Panc1 (cell line): ENCODE results near the gene CIAO2B. TPM values are rescaled to one million over a fixed set of nuclear protein-coding genes. Genes with fewer than 3 reads are reported as not detected.

ENCODE experiments used
- ATAC-seq: fragments of 200-7000 bp; cut with Tn5 transposase; 2 replicates; pipeline ENCODE4 v1.9.1; 2020; ENCODE audit warnings: mild to moderate bottlenecking, moderate library complexity
- BruUV-seq: library from RNA; stranded (reverse); fragments of 400-500 nt; replicated peaks from 2 replicates; lab custom pipeline; 2021; lab: Mats Ljungman, UMichigan
- CTCF ChIA-PET: fragments of 300-600 bp; sonication (Branson Sonifier 250); formaldehyde crosslinking; loops from one replicate; lab custom pipeline; 2022; ENCODE audit warnings: antibody characterized with exemption; lab: Charles Lee
- POLR2A ChIA-PET: fragments of 300-600 bp; sonication (Branson Sonifier 250); formaldehyde crosslinking; loops from one replicate; lab custom pipeline; 2022; ENCODE audit warnings: antibody characterized with exemption; lab: Charles Lee
- DNase-seq: peaks from one replicate; pipeline ENCODE4 v3.0.0-alpha.2; 2010; ENCODE audit warnings: low read depth, low spot score
- H3K27ac ChIP-seq: 2 replicates; pipeline ENCODE4 v1.5.1; 2011; ENCODE audit warnings: mild to moderate bottlenecking, low read length, inconsistent platforms
- H3K27me3 ChIP-seq: fragments of 200-500 bp; sonication (Bioruptor generic); 2 replicates; pipeline ENCODE4 v1.6.0; 2014; ENCODE audit warnings: low read length, inconsistent platforms; ENCODE audit not compliant: control insufficient read depth, insufficient read depth
- H3K36me3 ChIP-seq: fragments of 200-500 bp; sonication (Bioruptor generic); 2 replicates; pipeline ENCODE4 v1.5.1; 2014; ENCODE audit warnings: inconsistent platforms, mild to moderate bottlenecking, low read length, moderate library complexity; ENCODE audit not compliant: control insufficient read depth, insufficient read depth
- H3K4me1 ChIP-seq: 2 replicates; pipeline ENCODE4 v1.5.1; 2011; ENCODE audit warnings: inconsistent platforms, mild to moderate bottlenecking, low read length, moderate library complexity; ENCODE audit not compliant: control insufficient read depth, insufficient read depth
- H3K4me3 ChIP-seq, 2 experiments: 2 replicates each; pipeline ENCODE4 v1.5.1; 2011 to 2012; ENCODE audit warnings: low read depth in 2 of 2, low read length in 2 of 2, mild to moderate bottlenecking in 2 of 2, inconsistent platforms in 1 of 2, moderate library complexity in 1 of 2
- H3K9me3 ChIP-seq: fragments of 200-500 bp; sonication (Bioruptor generic); 2 replicates; pipeline ENCODE4 v1.5.1; 2014; ENCODE audit warnings: low read depth, mild to moderate bottlenecking, inconsistent platforms, low read length, moderate library complexity; ENCODE audit not compliant: control insufficient read depth, insufficient read depth
- CTCF ChIP-seq: fragments of 450-650 bp; IDR thresholded peaks from 2 replicates; pipeline ENCODE4 v1.5.1; 2017; ENCODE audit warnings: mild to moderate bottlenecking
- POLR2AphosphoS5 ChIP-seq: IDR thresholded peaks from 2 replicates; pipeline ENCODE4 v1.6.1; 2012; ENCODE audit warnings: mild to moderate bottlenecking, low read depth, low read length, moderate library complexity
- SIN3A ChIP-seq: IDR thresholded peaks from 2 replicates; pipeline ENCODE4 v1.6.1; 2012; ENCODE audit warnings: low read depth, mild to moderate bottlenecking, low read length, moderate library complexity, borderline replicate concordance; ENCODE audit not compliant: insufficient read depth
- TCF7L2 ChIP-seq: IDR thresholded peaks from 2 replicates; pipeline ENCODE4 v1.6.1; 2011; ENCODE audit warnings: mild to moderate bottlenecking, low read depth, low read length, inconsistent platforms
- in situ Hi-C: cut with HindIII; loops from 2 replicates; pipeline ENCODE4 v1.10.0; 2016; ENCODE audit warnings: low sequenced_read_pairs, low pct_unique_long_range_greater_than_20kb
- intact Hi-C: fragments of 100-400 bp; cut with micrococcal nuclease; formaldehyde crosslinking; loops from one replicate; pipeline ENCODE4 v1.10.0; 2022; ENCODE audit not compliant: unreplicated experiment
- total RNA-seq: library from RNA; stranded (reverse); gene quantifications from one replicate; pipeline ENCODE4 v1.2.1, GENCODE V29; 2021; ENCODE audit not compliant: unreplicated experiment
- TF ChIP-seq, protein P1 (sequence below), 2 experiments: IDR thresholded peaks; 2 replicates each; pipeline ENCODE4 v1.6.1; 2011 to 2012; ENCODE audit warnings: low read depth in 2 of 2, control low read depth in 1 of 2, low read length in 1 of 2, mild to moderate bottlenecking in 1 of 2, moderate library complexity in 1 of 2; ENCODE audit not compliant: insufficient read depth in 1 of 2

The CIAO2B gene
- total RNA-seq, 1 experiment from 2014 or later = 96.6 TPM

DNA sequence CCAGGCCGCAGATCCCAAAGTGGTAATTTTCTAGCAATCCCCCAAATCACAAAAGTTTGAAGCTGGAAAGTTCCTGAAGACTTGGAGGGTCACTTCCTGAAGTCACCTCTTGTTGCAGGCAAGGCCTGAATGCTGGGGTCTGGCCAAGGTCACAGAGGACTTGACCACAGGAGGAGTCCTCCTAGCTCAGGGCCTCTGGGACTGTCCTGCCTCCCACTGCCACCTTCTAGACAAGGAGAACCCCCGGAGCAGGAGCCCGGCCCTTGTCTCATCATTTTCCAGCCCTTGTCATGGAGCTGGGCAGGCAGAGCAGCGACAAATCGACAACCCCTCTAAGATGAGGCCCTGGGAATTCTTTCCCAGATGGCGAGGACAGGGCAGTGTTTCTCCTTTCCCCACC, 15.8 kb downstream of the CIAO2B start:
- CTCF ChIA-PET = no interaction called here
- in situ Hi-C loops = no loop called here

GRCh38 chr16:66917741-66918140, 16.5 kb downstream of the CIAO2B start:
- Histone ChIP-seq H3K4me3 (no peak overlapping the region), H3K9me3 (no peaks in the 10 kb centered on the region), H3K4me1 (no peaks in the 10 kb centered on the region), H3K27ac (no peak overlapping the region), H3K27me3 (no peaks in the 10 kb centered on the region), H3K36me3 (no peaks in the 10 kb centered on the region)
- BruUV-seq = no TSS peak
- intact Hi-C loops (no loop called here), in situ Hi-C loops (no loop called here)
- TF ChIP-seq TCF7L2 = no peak
- TF ChIP-seq CTCF = no peak
- TF ChIP-seq POLR2AphosphoS5 = no peak
- TF ChIP-seq, protein P1, sequence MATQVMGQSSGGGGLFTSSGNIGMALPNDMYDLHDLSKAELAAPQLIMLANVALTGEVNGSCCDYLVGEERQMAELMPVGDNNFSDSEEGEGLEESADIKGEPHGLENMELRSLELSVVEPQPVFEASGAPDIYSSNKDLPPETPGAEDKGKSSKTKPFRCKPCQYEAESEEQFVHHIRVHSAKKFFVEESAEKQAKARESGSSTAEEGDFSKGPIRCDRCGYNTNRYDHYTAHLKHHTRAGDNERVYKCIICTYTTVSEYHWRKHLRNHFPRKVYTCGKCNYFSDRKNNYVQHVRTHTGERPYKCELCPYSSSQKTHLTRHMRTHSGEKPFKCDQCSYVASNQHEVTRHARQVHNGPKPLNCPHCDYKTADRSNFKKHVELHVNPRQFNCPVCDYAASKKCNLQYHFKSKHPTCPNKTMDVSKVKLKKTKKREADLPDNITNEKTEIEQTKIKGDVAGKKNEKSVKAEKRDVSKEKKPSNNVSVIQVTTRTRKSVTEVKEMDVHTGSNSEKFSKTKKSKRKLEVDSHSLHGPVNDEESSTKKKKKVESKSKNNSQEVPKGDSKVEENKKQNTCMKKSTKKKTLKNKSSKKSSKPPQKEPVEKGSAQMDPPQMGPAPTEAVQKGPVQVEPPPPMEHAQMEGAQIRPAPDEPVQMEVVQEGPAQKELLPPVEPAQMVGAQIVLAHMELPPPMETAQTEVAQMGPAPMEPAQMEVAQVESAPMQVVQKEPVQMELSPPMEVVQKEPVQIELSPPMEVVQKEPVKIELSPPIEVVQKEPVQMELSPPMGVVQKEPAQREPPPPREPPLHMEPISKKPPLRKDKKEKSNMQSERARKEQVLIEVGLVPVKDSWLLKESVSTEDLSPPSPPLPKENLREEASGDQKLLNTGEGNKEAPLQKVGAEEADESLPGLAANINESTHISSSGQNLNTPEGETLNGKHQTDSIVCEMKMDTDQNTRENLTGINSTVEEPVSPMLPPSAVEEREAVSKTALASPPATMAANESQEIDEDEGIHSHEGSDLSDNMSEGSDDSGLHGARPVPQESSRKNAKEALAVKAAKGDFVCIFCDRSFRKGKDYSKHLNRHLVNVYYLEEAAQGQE (IDR thresholded peaks at IDR 0.05; ENCODE audit: insufficient read depth in 1 of 2, low read depth in 2 of 2, low read length in 1 of 2) = no peak
- TF ChIP-seq SIN3A = no peak
- ChIA-PET POLR2A (no interaction called here), CTCF (no interaction called here)
- DNase-seq = no peak
- ATAC-seq = no peak

More for the DNA sequence above, 15.8 kb downstream of the CIAO2B start:
- no peaks in the 10 kb centered on the region for H3K36me3 ChIP-seq
- H3K4me1 ChIP-seq = no peaks in the 10 kb centered on the region
- ATAC-seq (no peak), DNase-seq (no peak)
- POLR2A ChIA-PET = no interaction called here
- intact Hi-C loops = no loop called here
- TF ChIP-seq TCF7L2 (no peak), SIN3A (no peak), POLR2AphosphoS5 (no peak), CTCF (no peak)
- TF ChIP-seq, protein P1 (IDR thresholded peaks at IDR 0.05; ENCODE audit: insufficient read depth in 1 of 2, low read depth in 2 of 2, low read length in 1 of 2) = no peak
- BruUV-seq = no TSS peak
- H3K27ac ChIP-seq = no peak overlapping the region
- H3K27me3 ChIP-seq = no peaks in the 10 kb centered on the region
- no peak overlapping the region for H3K4me3 ChIP-seq
- H3K9me3 ChIP-seq = no peaks in the 10 kb centered on the region
